GM19468 (cell line): ENCODE data around the gene PAFAH2.

Experiments used
- ATAC-seq: cut with Tn5 transposase; IDR thresholded peaks from one replicate; pipeline ENCODE4 v1.9.1; 2021; ENCODE audit warnings: mild to moderate bottlenecking, moderate library complexity, moderate number of reproducible peaks; ENCODE audit not compliant: unreplicated experiment; ENCODE audit errors: extremely low read depth

The PAFAH2 gene

GRCh38 chr1:26031611-26032220 is 33.9 kb upstream of the PAFAH2 start:
- no peak for ATAC-seq

GRCh38 chr1:26031196-26031595 is 33.3 kb upstream of the PAFAH2 start:
- ATAC-seq, result no peak

- ATAC-seq, result no peak
Observed at GRCh38 chr1:26029864-26030481, 32.1 kb upstream of the PAFAH2 start.

- no peak for ATAC-seq
Observed at GRCh38 chr1:26029054-26029863, 31.4 kb upstream of the PAFAH2 start.

- ATAC-seq, result no peak
Observed at GRCh38 chr1:26028490-26028980, 30.7 kb upstream of the PAFAH2 start.

GRCh38 chr1:26027716-26028489 is 30.0 kb upstream of the PAFAH2 start:
- ATAC-seq, result no peak

- no peak for ATAC-seq
Observed at GRCh38 chr1:26025517-26025916, 27.7 kb upstream of the PAFAH2 start.

- ATAC-seq, result no peak
Observed at GRCh38 chr1:26025060-26025459, 27.2 kb upstream of the PAFAH2 start.

GRCh38 chr1:26023826-26024225 is 26.0 kb upstream of the PAFAH2 start:
- no peak for ATAC-seq

- no peak for ATAC-seq
Observed at GRCh38 chr1:26023009-26023408, 25.1 kb upstream of the PAFAH2 start.

- no peak for ATAC-seq
Observed at GRCh38 chr1:26022404-26022779, 24.5 kb upstream of the PAFAH2 start.

GRCh38 chr1:26021647-26022403 is 24.0 kb upstream of the PAFAH2 start, which contains the start of gene EXTL1:
EXTL1 (plus strand) TSS chr1:26021775; CDS start chr1:26022647, 872 bp downstream.
- ATAC-seq, result no peak

GRCh38 chr1:26020941-26021646 is 23.2 kb upstream of the PAFAH2 start:
- no peak for ATAC-seq

- no peak for ATAC-seq
Observed at GRCh38 chr1:26020330-26020768, 22.5 kb upstream of the PAFAH2 start.

GRCh38 chr1:26019641-26020315 is 21.9 kb upstream of the PAFAH2 start:
- ATAC-seq, result no peak

- ATAC-seq, result no peak
Observed at GRCh38 chr1:26017606-26018005, 19.7 kb upstream of the PAFAH2 start.

GRCh38 chr1:26016953-26017545 is 19.2 kb upstream of the PAFAH2 start:
- no peak for ATAC-seq
